T-helper 1 cell treated with Interleukin-12 subunit alpha and Interleukin-12 subunit beta and Interleukin-4 antibody, amounts not matched to agents 30 μg/mL and 1 μg/mL, for 36 hours (primary cell): Measurements from ENCODE around the gene GTF2F1.
A peak's percentile ranks its signal among the peaks of the same experiment; 100 is the strongest.
"Not testable (repeated sequence)": the region's sequence is repeated elsewhere in the genome, so short reads cannot be mapped to it uniquely, and the experiment has no call there.

Experiments
- H3K27ac Mint-ChIP-seq: one replicate; pipeline ENCODE4 v1.8.0; 2021; ENCODE audit warnings: mild to moderate bottlenecking, mixed read lengths
- H3K27me3 Mint-ChIP-seq: one replicate; pipeline ENCODE4 v1.8.0; 2021; ENCODE audit warnings: low read depth, mixed read lengths
- H3K36me3 Mint-ChIP-seq: one replicate; pipeline ENCODE4 v1.8.0; 2021; ENCODE audit warnings: low read depth, mixed read lengths
- H3K4me1 Mint-ChIP-seq: one replicate; pipeline ENCODE4 v1.8.0; 2021; ENCODE audit warnings: low read depth, mixed read lengths
- H3K4me3 Mint-ChIP-seq: one replicate; pipeline ENCODE4 v1.8.0; 2021; ENCODE audit warnings: mild to moderate bottlenecking, moderate library complexity, mixed read lengths
- H3K9me3 Mint-ChIP-seq: one replicate; pipeline ENCODE4 v1.8.0; 2021; ENCODE audit warnings: mixed read lengths

Gene GTF2F1

DNA sequence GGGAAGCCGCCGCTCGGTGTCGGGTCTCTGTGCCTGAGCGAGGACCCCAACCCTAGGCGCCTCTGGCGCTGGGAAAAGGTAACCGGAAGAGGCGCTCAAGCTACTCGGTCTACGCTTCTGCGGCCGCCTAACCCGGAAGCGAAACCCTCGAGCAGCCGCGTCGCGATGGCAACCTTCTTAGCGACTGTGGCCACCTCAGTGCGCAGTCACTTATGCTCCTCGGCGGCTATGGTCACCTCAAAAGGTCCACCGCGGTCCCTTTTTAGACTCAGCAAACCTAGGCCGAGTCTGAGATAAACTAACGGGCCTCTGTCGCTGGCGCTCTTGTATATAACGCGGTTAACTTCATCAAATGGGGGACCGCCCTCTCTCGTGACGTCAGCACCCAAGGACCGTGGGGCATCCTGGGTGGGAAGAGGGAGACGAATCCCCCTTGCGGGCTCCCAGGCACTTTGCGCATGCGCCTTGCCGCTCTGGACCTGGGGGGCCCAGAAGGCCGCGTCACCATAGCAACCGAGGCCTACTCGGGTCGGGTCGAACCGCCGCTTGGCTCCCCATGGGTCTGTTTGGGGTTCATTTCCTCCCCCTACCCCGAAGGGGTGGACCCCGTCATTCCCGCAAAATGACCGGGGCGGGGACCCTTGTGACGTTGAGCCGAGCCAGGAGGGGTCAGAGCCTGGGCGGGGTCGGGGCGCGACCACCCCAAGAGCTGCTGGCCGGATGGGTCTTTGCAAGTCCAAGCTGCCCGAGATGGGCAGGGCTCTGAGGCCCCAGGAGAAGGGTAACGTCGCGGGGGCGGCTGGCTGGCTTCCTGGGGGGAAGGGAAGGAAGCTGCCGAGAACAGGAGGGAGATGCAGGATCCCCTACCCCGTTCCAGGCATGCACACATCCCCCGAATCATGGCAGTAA is at the start of gene GTF2F1:
Gene GTF2F1 (minus strand): TSS at position 91 of the 909 bp plus-strand sequence. CDS start 169 bp downstream, outside the sequence.
- H3K27ac Mint-ChIP-seq: peak within 1 kb of the TSS; percentile 84
- H3K9me3 Mint-ChIP-seq: no peaks in the 10 kb centered on the region
- H3K4me3 Mint-ChIP-seq: peak within 1 kb of the TSS; percentile 87
- H3K36me3 Mint-ChIP-seq: peaks cover 15% of the 10 kb centered on the region
- no peaks in the 10 kb centered on the region for H3K27me3 Mint-ChIP-seq
- H3K4me1 Mint-ChIP-seq: peaks cover 18% of the 10 kb centered on the region

- no peak overlapping the region for H3K4me3 Mint-ChIP-seq
- H3K27me3 Mint-ChIP-seq: no peaks in the 10 kb centered on the region
- H3K4me1 Mint-ChIP-seq: no peaks in the 10 kb centered on the region
- H3K9me3 Mint-ChIP-seq: peaks cover 3% of the 10 kb centered on the region
- peaks cover 13% of the 10 kb centered on the region for H3K36me3 Mint-ChIP-seq
- H3K27ac Mint-ChIP-seq: no peak overlapping the region
These were observed 49.2 kb upstream of the GTF2F1 start for GRCh38 chr19:6442087-6442688.

DNA sequence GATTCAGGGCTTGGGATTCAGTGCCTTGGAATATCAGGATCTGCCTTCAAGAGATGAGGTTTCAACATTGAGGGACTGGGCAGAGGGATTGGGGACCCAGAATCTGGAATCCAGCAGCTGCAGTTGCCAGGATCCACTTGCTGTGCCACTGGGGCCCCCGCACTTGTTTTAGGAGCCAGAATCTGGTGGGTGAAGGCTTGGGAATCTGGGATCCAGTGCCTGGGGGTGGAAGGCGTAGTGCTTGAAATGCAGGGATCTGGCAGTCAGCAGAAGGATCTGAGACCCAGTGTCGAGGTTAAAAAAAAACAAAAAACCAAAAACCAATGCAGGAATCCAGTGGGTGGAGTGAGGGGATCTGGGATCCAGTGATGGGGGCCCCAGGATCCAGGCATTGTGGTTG is 47.9 kb upstream of the GTF2F1 start:
- Mint-ChIP-seq H3K27me3 (no peaks in the 10 kb centered on the region), H3K27ac (no peak overlapping the region), H3K4me1 (peaks cover 2% of the 10 kb centered on the region), H3K9me3 (no peaks in the 10 kb centered on the region), H3K36me3 (peaks cover 6% of the 10 kb centered on the region), H3K4me3 (no peak overlapping the region)

DNA sequence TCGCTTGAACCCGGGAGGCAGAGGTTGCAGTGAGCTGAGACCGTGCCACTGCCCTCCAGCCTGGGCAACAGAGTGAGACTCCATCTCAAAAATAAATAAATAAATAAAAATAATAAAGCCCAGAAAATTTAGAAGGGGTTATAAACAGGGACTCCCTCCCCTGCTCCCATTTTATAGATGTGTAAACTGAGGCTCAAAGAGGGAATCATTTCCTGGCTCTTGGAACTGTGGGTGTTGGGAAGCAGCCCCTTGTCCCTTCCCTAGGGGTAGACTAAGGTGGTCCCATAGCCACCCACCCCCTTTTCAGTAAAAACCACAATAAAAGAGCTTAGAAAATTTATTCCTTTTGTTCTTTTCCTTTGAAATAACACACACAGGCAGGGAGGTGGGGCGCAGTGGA is 46.8 kb upstream of the GTF2F1 start:
- Mint-ChIP-seq H3K36me3 (peaks cover 6% of the 10 kb centered on the region), H3K4me3 (no peak overlapping the region), H3K9me3 (no peaks in the 10 kb centered on the region), H3K27me3 (no peaks in the 10 kb centered on the region), H3K27ac (no peak overlapping the region), H3K4me1 (peaks cover 2% of the 10 kb centered on the region)

DNA sequence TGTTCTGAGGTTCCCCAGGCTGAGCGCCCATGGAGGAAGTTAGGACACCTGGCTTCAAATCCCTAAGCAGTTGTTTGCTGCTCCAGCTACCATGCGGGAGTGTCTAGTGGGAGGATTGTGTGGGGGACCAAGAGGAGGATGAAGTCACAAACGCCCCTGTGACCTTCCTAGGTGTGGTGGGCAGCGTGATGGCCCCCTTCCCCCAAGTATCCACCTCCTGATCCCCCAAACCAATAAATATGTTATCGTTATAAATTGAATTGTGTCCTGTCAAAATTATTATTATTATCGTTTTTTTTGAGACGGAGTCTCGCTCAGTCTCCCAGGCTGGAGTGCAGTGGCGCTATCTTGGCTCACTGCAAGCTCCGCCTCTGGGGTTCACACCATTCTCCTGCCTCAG is 40.7 kb upstream of the GTF2F1 start, which contains the start of gene SLC25A41:
Gene SLC25A41 (minus strand): TSS at position 101 of the 400 bp plus-strand sequence. CDS start 70 bp downstream, at position 31.
- Mint-ChIP-seq H3K36me3 (no peaks in the 10 kb centered on the region), H3K4me3 (no peak within 1 kb of the TSS), H3K27ac (no peak within 1 kb of the TSS), H3K9me3 (no peaks in the 10 kb centered on the region), H3K27me3 (no peaks in the 10 kb centered on the region), H3K4me1 (peaks cover 2% of the 10 kb centered on the region)

DNA sequence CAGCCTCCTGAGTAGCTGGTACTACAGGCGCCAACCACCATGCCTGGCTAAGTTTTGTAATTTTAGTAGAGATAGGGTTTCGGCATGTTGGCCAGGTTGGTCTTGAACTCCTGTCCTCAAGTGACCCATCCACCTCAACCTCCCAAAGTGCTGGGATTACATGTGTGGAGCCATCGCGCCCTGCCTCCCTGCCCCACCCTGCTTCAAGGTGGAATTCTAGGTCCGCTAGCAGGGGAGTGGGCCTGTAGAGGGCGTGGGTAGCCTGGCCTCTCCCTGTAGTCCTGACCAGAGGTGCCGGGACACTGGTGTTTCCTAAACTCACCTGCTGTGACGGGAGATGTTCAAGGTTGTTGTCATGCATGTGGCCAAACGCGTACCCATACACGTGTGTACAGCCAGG is 40.2 kb upstream of the GTF2F1 start:
- no peaks in the 10 kb centered on the region for H3K9me3 Mint-ChIP-seq
- H3K4me3 Mint-ChIP-seq: no peak overlapping the region
- no peaks in the 10 kb centered on the region for H3K36me3 Mint-ChIP-seq
- no peak overlapping the region for H3K27ac Mint-ChIP-seq
- H3K27me3 Mint-ChIP-seq: no peaks in the 10 kb centered on the region
- H3K4me1 Mint-ChIP-seq: peaks cover 2% of the 10 kb centered on the region

DNA sequence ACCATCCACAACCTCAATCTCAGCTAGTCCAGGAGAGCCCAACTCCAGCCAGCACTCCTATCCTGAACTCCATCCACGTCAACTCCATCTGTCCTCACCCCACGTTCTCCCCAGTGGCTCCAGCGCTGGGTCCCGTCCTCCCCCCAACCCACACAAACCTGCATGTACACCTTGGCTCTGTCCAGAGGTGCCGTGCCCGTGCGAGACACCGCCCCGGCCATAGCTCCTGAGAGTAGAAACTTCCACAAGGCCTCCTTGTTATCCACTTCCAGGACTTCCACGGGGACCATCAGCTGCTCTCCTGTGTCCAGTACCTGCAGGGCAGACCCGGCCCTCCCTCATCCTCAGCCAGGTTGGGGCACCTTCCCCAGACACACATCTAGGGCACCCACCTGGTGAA is 38.9 kb upstream of the GTF2F1 start:
- H3K27me3 Mint-ChIP-seq: no peaks in the 10 kb centered on the region
- peak overlapping the region; percentile 0 for H3K27ac Mint-ChIP-seq
- no peaks in the 10 kb centered on the region for H3K36me3 Mint-ChIP-seq
- H3K9me3 Mint-ChIP-seq: no peaks in the 10 kb centered on the region
- peaks cover 2% of the 10 kb centered on the region for H3K4me1 Mint-ChIP-seq
- H3K4me3 Mint-ChIP-seq: no peak overlapping the region

GRCh38 chr19:6429419-6430221 is 36.7 kb upstream of the GTF2F1 start:
- no peak overlapping the region for H3K4me3 Mint-ChIP-seq
- H3K4me1 Mint-ChIP-seq: peaks cover 3% of the 10 kb centered on the region
- no peak overlapping the region for H3K27ac Mint-ChIP-seq
- no peaks in the 10 kb centered on the region for H3K27me3 Mint-ChIP-seq
- H3K9me3 Mint-ChIP-seq: no peaks in the 10 kb centered on the region
- H3K36me3 Mint-ChIP-seq: no peaks in the 10 kb centered on the region

DNA sequence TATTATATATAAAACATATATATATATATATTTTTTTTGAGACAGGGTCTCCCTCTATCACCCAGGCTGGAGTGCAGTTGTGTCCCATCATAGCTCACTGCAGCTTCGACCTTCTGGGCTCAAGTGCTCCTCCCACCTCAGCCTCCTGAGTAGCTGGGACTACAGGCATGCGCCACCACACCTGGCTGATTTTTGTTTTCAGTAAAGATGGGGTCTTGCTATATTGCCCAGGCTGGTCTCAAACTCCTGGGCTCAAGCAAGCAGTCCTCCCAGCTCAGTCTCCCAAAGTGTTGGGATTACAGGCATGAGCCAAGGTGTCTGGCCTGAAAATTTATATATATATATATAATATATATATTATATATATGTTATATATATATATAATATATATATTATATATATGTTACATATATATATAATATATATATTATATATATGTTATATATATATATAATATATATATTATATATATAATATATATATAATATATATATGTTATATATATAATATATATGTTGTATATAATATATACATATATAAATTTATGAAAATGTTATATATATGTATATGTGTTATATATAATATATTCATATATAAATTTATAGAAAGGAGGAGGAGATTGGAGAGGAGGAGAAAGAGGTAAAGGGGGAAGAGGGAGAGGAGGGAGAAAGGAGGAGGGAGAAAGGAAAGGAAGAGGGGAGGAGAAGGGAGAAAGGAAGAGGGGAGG is 35.9 kb upstream of the GTF2F1 start:
- not testable (repeated sequence) for H3K9me3 Mint-ChIP-seq, H3K4me3 Mint-ChIP-seq, H3K27me3 Mint-ChIP-seq, H3K36me3 Mint-ChIP-seq, H3K4me1 Mint-ChIP-seq, H3K27ac Mint-ChIP-seq

DNA sequence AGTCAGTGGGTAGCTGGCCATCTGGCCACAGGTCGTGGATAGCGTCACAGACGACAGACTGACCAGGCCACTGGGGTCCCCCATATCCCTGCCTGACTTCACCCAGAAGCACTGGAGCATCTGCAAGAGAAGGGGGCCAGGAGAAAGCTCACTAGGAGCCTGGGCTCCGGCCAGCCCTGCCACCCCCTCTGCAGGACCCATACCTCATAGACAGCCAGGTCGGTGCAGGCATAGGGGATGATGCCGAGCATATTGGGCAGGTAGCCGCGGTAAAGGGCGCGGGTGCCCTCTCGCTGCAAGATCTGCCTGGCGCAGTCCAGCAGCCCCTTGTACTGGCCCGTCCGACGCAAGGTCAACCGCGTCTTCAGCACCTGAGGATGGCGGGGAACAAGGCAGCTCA is 34.2 kb upstream of the GTF2F1 start:
- no peak overlapping the region for H3K27ac Mint-ChIP-seq
- H3K27me3 Mint-ChIP-seq: no peaks in the 10 kb centered on the region
- no peaks in the 10 kb centered on the region for H3K9me3 Mint-ChIP-seq
- peaks cover 6% of the 10 kb centered on the region for H3K36me3 Mint-ChIP-seq
- peaks cover 19% of the 10 kb centered on the region for H3K4me1 Mint-ChIP-seq
- H3K4me3 Mint-ChIP-seq: no peak overlapping the region

DNA sequence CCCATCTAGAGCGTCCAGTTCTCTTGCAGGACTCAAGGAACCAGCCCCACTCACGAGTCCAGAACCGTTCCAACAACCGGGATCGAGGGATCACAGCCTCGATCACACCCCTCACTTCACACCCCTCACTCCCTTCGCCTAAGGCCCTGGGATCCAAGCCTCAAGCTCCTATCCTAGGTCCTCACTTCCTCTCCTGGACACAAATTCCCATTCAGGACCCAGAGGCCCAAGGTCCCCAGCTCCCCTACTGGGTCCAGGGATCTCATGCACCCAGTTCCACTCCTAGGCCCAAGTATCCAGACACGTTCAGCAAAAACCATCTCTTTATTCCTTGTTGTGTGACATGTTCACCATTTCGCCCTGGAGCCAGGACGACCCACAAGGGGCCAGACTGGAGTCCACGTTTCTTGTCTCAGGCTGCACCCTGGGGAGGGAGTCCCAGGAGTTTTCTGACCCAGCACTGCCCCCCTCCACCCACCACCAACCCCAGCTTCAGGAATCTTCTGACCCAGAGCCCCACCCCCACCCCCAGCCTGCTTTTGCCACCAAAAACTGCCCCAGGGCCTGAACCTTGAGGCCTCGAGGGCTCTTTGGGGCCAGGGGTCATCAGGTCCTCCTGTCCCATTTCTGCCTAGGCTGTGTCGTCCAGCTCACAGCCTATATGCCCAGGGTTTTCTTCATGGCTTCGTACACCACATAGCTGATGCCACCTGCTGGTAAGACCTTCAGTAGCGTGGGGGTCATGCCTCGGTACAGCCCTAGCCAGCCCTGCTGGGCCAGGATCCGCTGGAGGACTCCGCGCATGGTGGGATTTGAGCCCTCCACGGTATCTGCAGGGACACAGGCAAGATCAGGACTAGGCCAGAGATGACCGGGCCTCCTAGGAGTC is 33.0 kb upstream of the GTF2F1 start:
- H3K36me3 Mint-ChIP-seq: peaks cover 6% of the 10 kb centered on the region
- peak overlapping the region; percentile 87 for H3K27ac Mint-ChIP-seq
- peak overlapping the region; percentile 75 for H3K4me3 Mint-ChIP-seq
- no peaks in the 10 kb centered on the region for H3K27me3 Mint-ChIP-seq
- H3K4me1 Mint-ChIP-seq: peaks cover 20% of the 10 kb centered on the region
- H3K9me3 Mint-ChIP-seq: no peaks in the 10 kb centered on the region

DNA sequence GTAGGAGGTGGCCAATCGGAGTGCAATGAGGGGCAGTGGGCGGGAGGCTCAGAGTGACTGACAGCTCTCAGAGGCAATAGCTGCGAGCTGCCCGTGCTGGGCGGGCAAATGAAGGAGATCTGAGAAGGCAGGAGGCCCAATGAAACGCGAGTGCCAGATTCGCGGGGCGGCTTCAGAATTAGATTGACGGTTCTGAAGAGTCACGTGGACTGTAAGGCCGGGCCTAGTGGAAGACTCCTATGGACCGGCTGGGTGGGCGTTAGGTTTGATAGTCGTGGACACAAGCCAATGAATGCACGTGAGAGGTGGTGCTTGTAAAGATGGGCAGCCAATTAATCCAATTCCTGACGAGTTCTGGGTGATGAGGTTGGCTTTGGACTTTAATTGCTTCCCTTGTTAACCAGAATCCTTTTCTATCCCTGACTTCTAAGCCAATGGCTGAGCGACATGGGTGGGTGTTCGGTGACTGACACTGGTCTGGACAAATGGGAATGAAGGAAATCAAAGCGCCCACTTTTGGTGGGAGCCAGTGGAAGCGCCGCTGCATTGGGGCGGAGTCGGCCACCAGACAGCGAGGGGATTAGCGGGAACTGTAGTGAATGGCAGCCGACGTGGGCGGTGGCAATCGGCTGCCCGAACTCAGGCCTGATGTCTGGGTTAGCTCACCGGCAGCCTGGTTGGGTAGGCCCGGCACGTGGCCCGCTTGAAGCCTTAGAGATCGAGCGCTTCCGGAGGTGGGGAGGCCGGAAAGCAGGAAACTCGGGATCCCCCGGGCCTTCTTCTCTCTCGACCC is 32.2 kb upstream of the GTF2F1 start:
- H3K27me3 Mint-ChIP-seq: no peaks in the 10 kb centered on the region
- H3K9me3 Mint-ChIP-seq: no peaks in the 10 kb centered on the region
- peak overlapping the region; percentile 75 for H3K4me3 Mint-ChIP-seq
- H3K4me1 Mint-ChIP-seq: peaks cover 20% of the 10 kb centered on the region
- peak overlapping the region; percentile 87 for H3K27ac Mint-ChIP-seq
- peaks cover 8% of the 10 kb centered on the region for H3K36me3 Mint-ChIP-seq
